Left ventricle myocardium inferior (tissue), 1 donor: ENCODE data around the gene ATF1. TPM values are rescaled to one million over a fixed set of nuclear protein-coding genes. Genes with fewer than 3 reads are reported as not detected.

Experiments used
- DNase-seq: peaks from one replicate; pipeline ENCODE4 v3.0.0-alpha.2; 2020
- H3K27ac ChIP-seq: fragments of 200-600 bp; replicated peaks from 2 replicates; pipeline ENCODE4 v1.8.0; 2021
- H3K27me3 ChIP-seq: fragments of 200-600 bp; 2 replicates; pipeline ENCODE4 v1.8.0; 2021; ENCODE audit warnings: low read depth
- H3K36me3 ChIP-seq: fragments of 200-600 bp; 2 replicates; pipeline ENCODE4 v1.8.0; 2021
- H3K4me1 ChIP-seq: fragments of 200-600 bp; 2 replicates; pipeline ENCODE4 v1.8.0; 2021
- H3K4me3 ChIP-seq: fragments of 200-600 bp; 2 replicates; pipeline ENCODE4 v1.8.0; 2021; ENCODE audit warnings: mild to moderate bottlenecking, moderate library complexity
- H3K9me3 ChIP-seq: fragments of 200-600 bp; replicated peaks from 2 replicates; pipeline ENCODE4 v1.8.0; 2021
- CTCF ChIP-seq: fragments of 200-600 bp; IDR thresholded peaks from 2 replicates; pipeline ENCODE4 v1.8.0; 2021; ENCODE audit warnings: antibody characterized with exemption, mild to moderate bottlenecking, borderline replicate concordance
- intact Hi-C: fragments of 100-400 bp; cut with micrococcal nuclease; formaldehyde crosslinking; loops from one replicate; pipeline ENCODE4 v1.11.0; 2022
- total RNA-seq: library from RNA; stranded (reverse); fragmentation: NEBNext Ultra II Directional; extraction: Animal tissue kit (Norgen Biotek cat#: 25700); gene quantifications from one replicate; pipeline ENCODE4 v1.2.1, GENCODE V29; 2021
- donor health status: DM: no; HTN: yes; CAD: no; lungs with severe emphysema.

The ATF1 gene
- total RNA-seq, 1 donor from 2014 or later: 28.3 TPM

GRCh38 chr12:50771409-50771808 lies 7.5 kb downstream of the ATF1 start:
- TF ChIP-seq CTCF: no peak
- H3K36me3 ChIP-seq: peaks cover 17% of the 10 kb centered on the region
- DNase-seq: no peak
- no peaks in the 10 kb centered on the region for H3K9me3 ChIP-seq
- intact Hi-C loops: no loop called here
- H3K27me3 ChIP-seq: no peaks in the 10 kb centered on the region
- H3K4me3 ChIP-seq: no peak overlapping the region
- H3K4me1 ChIP-seq: peaks cover 31% of the 10 kb centered on the region
- H3K27ac ChIP-seq: no peak overlapping the region

DNA sequence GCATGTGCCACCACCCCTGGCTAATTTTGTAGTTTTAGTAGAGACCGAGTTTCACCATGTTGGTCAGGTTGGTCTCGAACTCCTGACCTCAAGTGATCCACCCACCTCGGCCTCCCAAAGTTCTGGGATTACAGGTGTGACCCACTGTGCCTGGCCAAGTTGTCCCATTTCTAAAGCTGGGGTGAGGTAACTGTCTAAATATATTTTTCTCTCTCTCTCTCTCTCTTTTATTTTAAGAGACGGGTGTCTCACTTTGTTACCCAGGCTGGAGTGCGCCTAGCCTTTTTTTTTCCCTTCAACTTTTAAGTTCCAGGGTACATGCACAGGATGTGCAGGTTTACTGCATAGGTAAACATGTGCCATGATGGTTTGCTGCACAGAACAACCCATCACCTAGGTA lies 8.6 kb downstream of the ATF1 start:
- Histone ChIP-seq H3K4me3 (no peak overlapping the region), H3K4me1 (peaks cover 23% of the 10 kb centered on the region), H3K27ac (no peak overlapping the region), H3K27me3 (no peaks in the 10 kb centered on the region), H3K9me3 (no peaks in the 10 kb centered on the region), H3K36me3 (peaks cover 17% of the 10 kb centered on the region)
- intact Hi-C loops: no loop called here
- DNase-seq: no peak
- TF ChIP-seq CTCF: no peak

- Histone ChIP-seq H3K27ac (no peak overlapping the region), H3K4me3 (no peak overlapping the region), H3K9me3 (no peaks in the 10 kb centered on the region), H3K4me1 (peaks cover 19% of the 10 kb centered on the region), H3K36me3 (peaks cover 17% of the 10 kb centered on the region), H3K27me3 (no peaks in the 10 kb centered on the region)
- DNase-seq: no peak
- TF ChIP-seq CTCF: no peak
- intact Hi-C loops: no loop called here
Observed at GRCh38 chr12:50772877-50773276, 9.0 kb downstream of the ATF1 start.

DNA sequence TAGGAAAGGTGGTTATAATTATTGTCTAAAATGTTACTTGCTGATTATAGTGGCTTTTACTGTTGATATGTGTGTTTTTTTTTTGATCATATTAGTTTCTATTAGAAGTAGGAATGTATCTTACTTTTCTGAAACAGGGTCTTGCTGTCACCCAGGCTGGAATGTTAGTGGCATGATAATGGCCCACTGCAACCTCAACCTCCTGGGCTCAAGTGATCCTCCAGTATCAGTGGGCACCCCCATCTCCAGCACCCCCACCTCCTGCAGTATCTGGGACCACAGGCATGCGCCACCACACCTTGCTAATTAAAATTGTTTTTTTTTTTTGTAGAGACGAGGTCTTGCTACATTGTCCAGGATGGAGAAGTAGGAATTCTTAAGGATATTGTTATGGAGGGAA lies 11.3 kb downstream of the ATF1 start:
- Histone ChIP-seq H3K27me3 (no peaks in the 10 kb centered on the region), H3K4me1 (no peaks in the 10 kb centered on the region), H3K9me3 (no peaks in the 10 kb centered on the region), H3K4me3 (no peak overlapping the region), H3K36me3 (peaks cover 20% of the 10 kb centered on the region), H3K27ac (no peak overlapping the region)
- TF ChIP-seq CTCF: no peak
- DNase-seq: no peak
- intact Hi-C loops: no loop called here

- H3K4me3 ChIP-seq: no peak overlapping the region
- intact Hi-C loops: no loop called here
- no peaks in the 10 kb centered on the region for H3K9me3 ChIP-seq
- TF ChIP-seq CTCF: no peak
- H3K4me1 ChIP-seq: no peaks in the 10 kb centered on the region
- DNase-seq: no peak
- no peak overlapping the region for H3K27ac ChIP-seq
- H3K36me3 ChIP-seq: peaks cover 20% of the 10 kb centered on the region
- H3K27me3 ChIP-seq: no peaks in the 10 kb centered on the region
Observed at GRCh38 chr12:50776749-50777728, 13.1 kb downstream of the ATF1 start.
